GM19025 (cell line): ENCODE measurements around the gene TRHDE.

Experiments used
- ATAC-seq: cut with Tn5 transposase; IDR thresholded peaks from one replicate; pipeline ENCODE4 v1.9.1; 2021; ENCODE audit warnings: mild to moderate bottlenecking, low read depth, moderate library complexity; ENCODE audit not compliant: unreplicated experiment

TRHDE gene

GRCh38 chr12:72313806-72314205 lies 41.6 kb downstream of the TRHDE start:
- ATAC-seq = no peak

- no peak for ATAC-seq
Measured at GRCh38 chr12:72315858-72316257, 43.7 kb downstream of the TRHDE start.

GRCh38 chr12:72318341-72318740 lies 46.2 kb downstream of the TRHDE start:
- ATAC-seq = no peak

- ATAC-seq = no peak
Measured at GRCh38 chr12:72323881-72324280, 51.7 kb downstream of the TRHDE start.

GRCh38 chr12:72330301-72330700 lies 58.1 kb downstream of the TRHDE start:
- no peak for ATAC-seq

- ATAC-seq = no peak
Measured at GRCh38 chr12:72330784-72331183, 58.6 kb downstream of the TRHDE start.

GRCh38 chr12:72337382-72337781 lies 65.2 kb downstream of the TRHDE start:
- ATAC-seq = no peak

GRCh38 chr12:72337946-72338345 lies 65.8 kb downstream of the TRHDE start:
- ATAC-seq = no peak

GRCh38 chr12:72338437-72338836 lies 66.3 kb downstream of the TRHDE start:
- ATAC-seq = no peak

GRCh38 chr12:72346363-72346944 lies 74.3 kb downstream of the TRHDE start:
- ATAC-seq = peak; percentile 89

GRCh38 chr12:72349491-72349890 lies 77.3 kb downstream of the TRHDE start:
- ATAC-seq = no peak

- no peak for ATAC-seq
Measured at GRCh38 chr12:72359416-72359815, 87.2 kb downstream of the TRHDE start.

- no peak for ATAC-seq
Measured at GRCh38 chr12:72365151-72365550, 93.0 kb downstream of the TRHDE start.

GRCh38 chr12:72366255-72366654 lies 94.1 kb downstream of the TRHDE start:
- no peak for ATAC-seq

- ATAC-seq = no peak
Measured at GRCh38 chr12:72368298-72368697, 96.1 kb downstream of the TRHDE start.

- no peak for ATAC-seq
Measured at GRCh38 chr12:72368719-72369422, 96.7 kb downstream of the TRHDE start.

GRCh38 chr12:72369423-72369959 lies 97.3 kb downstream of the TRHDE start:
- ATAC-seq = no peak

- ATAC-seq = no peak
Measured at GRCh38 chr12:72380441-72380840, 108.3 kb downstream of the TRHDE start.

GRCh38 chr12:72388322-72388721 lies 116.2 kb downstream of the TRHDE start:
- no peak for ATAC-seq

GRCh38 chr12:72390146-72390545 lies 118.0 kb downstream of the TRHDE start:
- ATAC-seq = no peak

- no peak for ATAC-seq
Measured at GRCh38 chr12:72406111-72406510, 133.9 kb downstream of the TRHDE start.

GRCh38 chr12:72432037-72432604 lies 160.0 kb downstream of the TRHDE start:
- ATAC-seq = no peak
